Measurements from ENCODE around the gene IL17F.
A peak's percentile ranks its signal among the peaks of the same experiment; 100 is the strongest.
"Not testable (repeated sequence)": the region's sequence is repeated elsewhere in the genome, so short reads cannot be mapped to it uniquely, and the experiment has no call there.

Gene IL17F

GRCh38 chr6:52243282-52243893 lies 912 bp downstream of the IL17F start:
- no peak for DNase-seq

- no peak for DNase-seq
These were observed 2.5 kb downstream of the IL17F start for GRCh38 chr6:52241819-52242218.

- DNase-seq: no peak
These were observed 10.1 kb downstream of the IL17F start for GRCh38 chr6:52233975-52234823.

GRCh38 chr6:52233005-52233404 lies 11.3 kb downstream of the IL17F start:
- no peak for DNase-seq

GRCh38 chr6:52231406-52232127 lies 12.7 kb downstream of the IL17F start:
- peak; percentile 30 for DNase-seq

- DNase-seq: no peak
These were observed 13.6 kb downstream of the IL17F start for GRCh38 chr6:52230685-52231084.

GRCh38 chr6:52227495-52227894 lies 16.8 kb downstream of the IL17F start:
- no peak for DNase-seq

GRCh38 chr6:52221302-52221701 lies 23.0 kb downstream of the IL17F start:
- no peak for DNase-seq

- DNase-seq: no peak
These were observed 26.5 kb downstream of the IL17F start for GRCh38 chr6:52217761-52218160.

- no peak for DNase-seq
These were observed 27.2 kb downstream of the IL17F start for GRCh38 chr6:52216932-52217575.

- DNase-seq: no peak
These were observed 28.5 kb downstream of the IL17F start for GRCh38 chr6:52215787-52216186.

GRCh38 chr6:52213127-52213526 lies 31.2 kb downstream of the IL17F start:
- no peak for DNase-seq

GRCh38 chr6:52210227-52210626 lies 34.1 kb downstream of the IL17F start:
- no peak for DNase-seq

- DNase-seq: no peak
These were observed 34.5 kb downstream of the IL17F start for GRCh38 chr6:52209770-52210169.

- no peak for DNase-seq
These were observed 35.7 kb downstream of the IL17F start for GRCh38 chr6:52208612-52209011.

GRCh38 chr6:52207066-52207465 lies 37.2 kb downstream of the IL17F start:
- no peak for DNase-seq

GRCh38 chr6:52201493-52201892 lies 42.8 kb downstream of the IL17F start:
- DNase-seq: no peak

GRCh38 chr6:52201046-52201445 lies 43.3 kb downstream of the IL17F start:
- no peak for DNase-seq

GRCh38 chr6:52200088-52200487 lies 44.2 kb downstream of the IL17F start:
- not testable (repeated sequence) for DNase-seq

GRCh38 chr6:52195886-52196285 lies 48.4 kb downstream of the IL17F start:
- no peak for DNase-seq

- DNase-seq: no peak
These were observed 52.5 kb downstream of the IL17F start for GRCh38 chr6:52191824-52192223.

- no peak for DNase-seq
These were observed 53.9 kb downstream of the IL17F start for GRCh38 chr6:52190409-52190808.

- DNase-seq: no peak
These were observed 54.3 kb downstream of the IL17F start for GRCh38 chr6:52189974-52190373.

All from DMS79 treated with DMSO at 0.1 percent for 48 hours (cell line).